Hepatocyte (in vitro differentiated cells): ENCODE measurements around the gene RAB3IP. TPM values are rescaled to one million over a fixed set of nuclear protein-coding genes. Genes with fewer than 3 reads are reported as not detected.

Experiments
- DNase-seq: peaks from one replicate; pipeline ENCODE4 v3.0.0-alpha.2; 2016; ENCODE audit warnings: low spot score
- H2AFZ ChIP-seq: fragments of 200-600 bp; sonication (generic); 2 replicates; pipeline ENCODE4 v1.6.0; 2016; ENCODE audit warnings: antibody characterized with exemption, mild to moderate bottlenecking
- H3K27ac ChIP-seq: fragments of 200-600 bp; sonication (generic); 2 replicates; pipeline ENCODE4 v1.5.1; 2016; ENCODE audit warnings: mild to moderate bottlenecking
- H3K27me3 ChIP-seq: fragments of 200-600 bp; sonication (generic); 2 replicates; pipeline ENCODE4 v1.6.1; 2016
- H3K36me3 ChIP-seq: fragments of 200-600 bp; sonication (generic); replicated peaks from 2 replicates; pipeline ENCODE4 v1.5.1; 2016; ENCODE audit warnings: low read depth; ENCODE audit not compliant: insufficient read depth
- H3K4me1 ChIP-seq: fragments of 200-600 bp; sonication (generic); 2 replicates; pipeline ENCODE4 v1.5.1; 2016; ENCODE audit warnings: mild to moderate bottlenecking, moderate library complexity; ENCODE audit not compliant: insufficient read depth
- H3K4me2 ChIP-seq: fragments of 200-600 bp; sonication (generic); 2 replicates; pipeline ENCODE4 v1.6.0; 2016
- H3K4me3 ChIP-seq: fragments of 200-600 bp; sonication (generic); 2 replicates; pipeline ENCODE4 v1.5.1; 2016; ENCODE audit warnings: mild to moderate bottlenecking
- H3K79me2 ChIP-seq: fragments of 200-600 bp; sonication (generic); 2 replicates; pipeline ENCODE4 v1.6.0; 2017; ENCODE audit warnings: mild to moderate bottlenecking
- H3K9me2 ChIP-seq: fragments of 200-600 bp; sonication (generic); replicated peaks from 2 replicates; pipeline ENCODE4 v1.6.0; 2017; ENCODE audit warnings: mild to moderate bottlenecking; ENCODE audit not compliant: insufficient read depth
- H3K9me3 ChIP-seq: fragments of 200-600 bp; sonication (generic); 2 replicates; pipeline ENCODE4 v1.5.1; 2016; ENCODE audit warnings: low read depth, mild to moderate bottlenecking
- H4K20me1 ChIP-seq: fragments of 200-600 bp; sonication (generic); 2 replicates; pipeline ENCODE4 v1.6.0; 2016; ENCODE audit warnings: mild to moderate bottlenecking; ENCODE audit not compliant: insufficient read depth, poor library complexity, severe bottlenecking
- CTCF ChIP-seq: fragments of 200-600 bp; sonication (generic); IDR thresholded peaks from 2 replicates; pipeline ENCODE4 v1.5.1; 2016; ENCODE audit warnings: antibody characterized with exemption, mild to moderate bottlenecking; ENCODE audit not compliant: poor library complexity
- EZH2 ChIP-seq: fragments of 200-600 bp; sonication (generic); IDR thresholded peaks from 2 replicates; pipeline ENCODE4 v1.6.1; 2016; ENCODE audit warnings: antibody characterized with exemption, mild to moderate bottlenecking, borderline replicate concordance
- EZH2phosphoT487 ChIP-seq: fragments of 200-600 bp; sonication (generic); IDR thresholded peaks from one replicate; pipeline ENCODE4 v1.6.1; 2018; ENCODE audit warnings: antibody characterized with exemption, mild to moderate bottlenecking, low read depth, moderate library complexity; ENCODE audit not compliant: unreplicated experiment, severe bottlenecking
- WGBS: methylation state at CpG from one replicate; pipeline ENCODE4 v1.1.6; 2016; ENCODE audit warnings: low lambda C conversion rate; ENCODE audit errors: missing lambda C conversion rate; 5-methylcytosine and 5-hydroxymethylcytosine counted together
- polyA plus RNA-seq: library from polyadenylated mRNA; unstranded; fragments of >200 nt; fragmentation: Nextera tagmentation; extraction: Ambion mirVana; gene quantifications from 2 replicates; pipeline ENCODE4 v1.2.1, GENCODE V29; 2016
- total RNA-seq: library from RNA; depleted of rRNA; stranded (reverse); fragments of >200 nt; gene quantifications from 2 replicates; pipeline ENCODE4 v1.2.3, GENCODE V29; 2014

RAB3IP gene
- total and polyA plus RNA-seq, 2 experiments from 2014 or later = 34.2 to 41.3 TPM

DNA sequence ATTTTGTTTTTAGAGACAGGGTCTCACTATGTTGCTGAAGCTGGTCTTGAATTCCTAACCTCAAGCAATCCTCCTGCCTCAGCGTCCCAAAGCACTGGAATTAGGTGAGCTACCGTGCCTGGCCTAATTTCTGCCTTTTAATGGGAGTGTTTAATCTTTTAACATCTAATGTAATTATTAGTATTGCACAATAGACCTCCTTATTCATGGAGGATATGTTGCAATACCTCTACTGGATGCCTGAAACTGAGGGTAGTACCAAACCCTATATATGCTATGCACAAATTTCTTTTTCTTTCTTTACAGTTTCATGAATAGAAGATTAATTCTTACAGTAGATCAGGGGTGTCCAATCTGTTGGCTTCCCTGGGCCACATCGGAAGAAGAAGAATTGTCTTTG is 134.1 kb downstream of the RAB3IP start:
- no peak overlapping the region for H3K27ac ChIP-seq
- H4K20me1 ChIP-seq = no peaks in the 10 kb centered on the region
- H3K9me2 ChIP-seq = no peaks in the 10 kb centered on the region
- H3K4me2 ChIP-seq = no peak overlapping the region
- no peak overlapping the region for H2AFZ ChIP-seq
- H3K36me3 ChIP-seq = no peaks in the 10 kb centered on the region
- TF ChIP-seq EZH2phosphoT487 (no peak), EZH2 (no peak), CTCF (no peak)
- no peaks in the 10 kb centered on the region for H3K79me2 ChIP-seq
- 79% methylated on average over 3 of the region's 3 CpGs for WGBS
- no peaks in the 10 kb centered on the region for H3K4me1 ChIP-seq
- no peak overlapping the region for H3K4me3 ChIP-seq
- H3K27me3 ChIP-seq = no peaks in the 10 kb centered on the region
- H3K9me3 ChIP-seq = no peaks in the 10 kb centered on the region
- DNase-seq = no peak

Other genes starting within 250 kb of the RAB3IP start
- gene CCT2, start 153.4 kb upstream of the RAB3IP start, total RNA-seq = 188 and 206 TPM in 2 replicates
- gene CCT2, start 153.4 kb upstream of the RAB3IP start, polyA plus RNA-seq = 168 and 177 TPM in 2 replicates
- gene LRRC10, start 128.0 kb upstream of the RAB3IP start, total RNA-seq = not detected in 2 replicates
- not detected in 2 replicates for gene LRRC10, start 128.0 kb upstream of the RAB3IP start, polyA plus RNA-seq
- 0.08 and 0.60 TPM in 2 replicates for gene BEST3, start 39.6 kb upstream of the RAB3IP start, total RNA-seq
- 0.34 TPM in 1 of 2 replicates, not detected in the other for gene BEST3, start 39.6 kb upstream of the RAB3IP start, polyA plus RNA-seq
- gene MYRFL, start 86.4 kb downstream of the RAB3IP start, total RNA-seq = 2.3 and 4.2 TPM in 2 replicates
- gene MYRFL, start 86.4 kb downstream of the RAB3IP start, polyA plus RNA-seq = 2.3 and 2.7 TPM in 2 replicates